ENCODE data around the gene LIPK.

DNA sequence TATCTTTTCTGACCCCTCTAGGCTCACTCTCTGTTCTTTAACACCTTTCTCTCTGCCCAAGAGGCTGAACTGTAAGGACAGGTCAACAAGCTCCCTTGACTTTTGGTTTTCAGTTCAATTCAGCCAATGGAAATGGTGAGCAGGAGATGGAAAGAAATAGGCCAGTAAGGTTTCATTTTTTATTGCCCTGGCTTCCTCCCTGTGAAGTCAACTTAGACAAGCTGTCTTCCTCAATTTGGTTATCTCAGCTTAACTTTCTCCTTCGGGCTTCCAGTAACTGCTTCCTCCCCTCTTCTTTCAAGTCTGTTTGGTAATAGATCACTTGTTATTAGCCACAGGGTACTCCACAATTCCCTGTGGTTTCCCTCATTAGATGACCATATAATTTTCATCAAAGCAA lies 19.7 kb downstream of the LIPK start:
- TF ChIP-seq POLR2A (IDR thresholded peaks at IDR 0.05; ENCODE audit: low read depth, low read length) (no peak), POU2F2 (IDR thresholded peaks at IDR 0.05; ENCODE audit: low read depth, low read length) (no peak), TAF1 (IDR thresholded peaks at IDR 0.05; ENCODE audit: low read depth, low read length) (no peak), POLR2AphosphoS5 (IDR thresholded peaks at IDR 0.05; ENCODE audit: low read depth, low read length) (no peak), SPI1 (IDR thresholded peaks at IDR 0.05; ENCODE audit: low read depth, low read length) (no peak), PAX5 (IDR thresholded peaks at IDR 0.05; ENCODE audit: insufficient read depth, low read length, severe bottlenecking) (no peak)
